HL-60 (cell line): ENCODE measurements around the gene CYGB.

ENCODE experiments used
- DNase-seq, 2 experiments: peaks; one replicate each; pipeline ENCODE4 v3.0.0-alpha.2; 2010 to 2020; ENCODE audit warnings: low read depth in 1 of 2, low spot score in 1 of 2
- H3K27ac ChIP-seq: fragments of 250-450 bp; sonication (Bioruptor Pico); replicated peaks from 2 replicates; pipeline ENCODE4 v1.5.1; 2020; ENCODE audit warnings: mild to moderate bottlenecking, moderate library complexity
- H3K27me3 ChIP-seq: fragments of 250-450 bp; sonication (Bioruptor Pico); 2 replicates; pipeline ENCODE4 v1.5.1; 2021; ENCODE audit warnings: mild to moderate bottlenecking, moderate library complexity; ENCODE audit not compliant: insufficient read depth, poor library complexity, severe bottlenecking
- H3K4me3 ChIP-seq: replicated peaks from 2 replicates; pipeline ENCODE4 v1.5.1; 2011; ENCODE audit warnings: mild to moderate bottlenecking, control low read depth, low read length; ENCODE audit not compliant: insufficient read depth
- CTCF ChIP-seq: IDR thresholded peaks from one replicate; pipeline ENCODE4 v1.5.1; 2011; ENCODE audit warnings: low read length, control low read depth, inconsistent platforms; ENCODE audit not compliant: insufficient read depth
- GABPA ChIP-seq: IDR thresholded peaks from 2 replicates; pipeline ENCODE4 v1.6.1; 2012; ENCODE audit warnings: low read depth
- POLR2AphosphoS5 ChIP-seq: IDR thresholded peaks from 2 replicates; pipeline ENCODE4 v1.6.1; 2012; ENCODE audit warnings: low read depth
- REST ChIP-seq: IDR thresholded peaks from 2 replicates; pipeline ENCODE4 v1.6.1; 2012; ENCODE audit warnings: low read depth; ENCODE audit not compliant: insufficient replicate concordance
- SPI1 ChIP-seq: IDR thresholded peaks from 2 replicates; pipeline ENCODE4 v1.6.1; 2012; ENCODE audit warnings: low read depth, mild to moderate bottlenecking, borderline replicate concordance

The CYGB gene

GRCh38 chr17:76570877-76571471 is 33.5 kb upstream of the CYGB start:
- DNase-seq, result no peak
- H3K27me3 ChIP-seq, result no peaks in the 10 kb centered on the region
- no peak for TF ChIP-seq CTCF
- no peak for TF ChIP-seq POLR2AphosphoS5
- TF ChIP-seq SPI1, result no peak
- no peak for TF ChIP-seq REST
- TF ChIP-seq GABPA, result no peak
- no peak overlapping the region for H3K27ac ChIP-seq
- H3K4me3 ChIP-seq, result no peak overlapping the region

GRCh38 chr17:76570457-76570856 is 32.9 kb upstream of the CYGB start:
- no peak overlapping the region for H3K4me3 ChIP-seq
- TF ChIP-seq SPI1, result no peak
- TF ChIP-seq CTCF, result no peak
- TF ChIP-seq REST, result no peak
- TF ChIP-seq POLR2AphosphoS5, result no peak
- no peak for TF ChIP-seq GABPA
- H3K27ac ChIP-seq, result no peak overlapping the region
- H3K27me3 ChIP-seq, result no peaks in the 10 kb centered on the region
- DNase-seq, result no peak

GRCh38 chr17:76569607-76570279 is 32.2 kb upstream of the CYGB start:
- no peak for TF ChIP-seq SPI1
- no peak for TF ChIP-seq POLR2AphosphoS5
- no peak for TF ChIP-seq CTCF
- H3K4me3 ChIP-seq, result no peak overlapping the region
- no peak overlapping the region for H3K27ac ChIP-seq
- no peaks in the 10 kb centered on the region for H3K27me3 ChIP-seq
- DNase-seq, result no peak

- Histone ChIP-seq H3K4me3 (no peak overlapping the region), H3K27me3 (no peaks in the 10 kb centered on the region), H3K27ac (no peak overlapping the region)
- DNase-seq, result no peak
- TF ChIP-seq REST (no peak), SPI1 (no peak), GABPA (no peak), POLR2AphosphoS5 (no peak), CTCF (no peak)
Measured at GRCh38 chr17:76568811-76569221, 31.3 kb upstream of the CYGB start.
